ENCODE results near the gene HBP1.

GRCh38 chr7:107196834-107197610, 28.2 kb downstream of the HBP1 start:
- TF ChIP-seq POLR2A (IDR thresholded peaks at IDR 0.05; ENCODE audit: low read length), result no peak
- no peak for TF ChIP-seq GATA1 (IDR thresholded peaks at IDR 0.05; ENCODE audit: low read depth, low read length)
